T-helper 9 cell (primary cell): ENCODE data around the gene BACE2.
A peak's percentile ranks its signal among the peaks of the same experiment; 100 is the strongest.
"Not testable (repeated sequence)": the region's sequence is repeated elsewhere in the genome, so short reads cannot be mapped to it uniquely, and the experiment has no call there.

Experiments used
- DNase-seq: peaks from one replicate; pipeline ENCODE4 v3.0.0-alpha.2; 2020

Gene BACE2

DNA sequence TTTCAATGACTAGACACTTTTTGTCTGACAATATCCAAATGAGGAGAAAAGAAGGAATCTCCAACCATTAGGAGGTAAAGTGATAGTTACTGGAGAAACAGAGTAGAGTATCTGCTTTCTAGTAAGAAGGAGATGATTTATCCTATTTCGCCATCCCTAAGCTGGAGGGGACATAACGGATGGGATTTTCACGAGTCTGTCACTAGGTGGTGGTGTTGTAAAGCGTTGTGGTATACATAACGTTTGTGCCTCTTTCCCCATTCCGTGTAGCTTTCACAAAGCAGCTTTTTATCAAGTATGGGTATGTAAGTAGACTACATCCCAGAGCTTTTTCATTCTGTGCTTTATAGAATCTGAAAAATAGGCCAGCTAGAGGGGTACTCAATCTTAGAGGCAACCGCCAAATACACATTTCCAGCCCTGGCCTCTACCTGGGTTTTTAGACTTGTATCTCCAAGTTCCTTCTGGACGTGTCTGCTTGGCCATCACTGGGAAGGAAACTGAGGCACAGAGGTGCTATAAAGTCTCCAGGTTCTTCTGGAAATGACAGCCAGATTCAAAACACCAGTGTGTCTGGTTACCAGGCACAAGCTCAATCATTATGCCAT, 115.4 kb downstream of the BACE2 start:
- peak; percentile 11 for DNase-seq

DNA sequence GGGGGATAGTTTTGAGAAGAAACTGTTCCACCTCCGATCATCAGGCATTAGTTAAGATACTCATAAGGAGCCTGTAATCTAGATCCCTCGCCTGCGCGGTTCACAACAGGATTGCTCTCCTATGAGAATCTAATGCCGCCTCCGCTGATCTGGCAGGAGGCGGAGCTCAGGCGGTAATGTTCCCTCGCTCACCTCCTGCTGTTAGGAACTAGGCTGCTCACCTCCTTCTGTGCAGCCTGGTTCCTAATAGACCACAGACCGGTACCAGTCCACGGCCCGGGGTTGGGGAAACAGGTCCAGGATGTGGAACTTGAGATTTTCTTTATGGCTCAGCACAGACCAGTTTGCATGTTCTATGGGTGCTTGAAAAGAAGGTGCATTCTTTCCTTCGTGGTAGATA, 121.5 kb downstream of the BACE2 start:
- no peak for DNase-seq

DNA sequence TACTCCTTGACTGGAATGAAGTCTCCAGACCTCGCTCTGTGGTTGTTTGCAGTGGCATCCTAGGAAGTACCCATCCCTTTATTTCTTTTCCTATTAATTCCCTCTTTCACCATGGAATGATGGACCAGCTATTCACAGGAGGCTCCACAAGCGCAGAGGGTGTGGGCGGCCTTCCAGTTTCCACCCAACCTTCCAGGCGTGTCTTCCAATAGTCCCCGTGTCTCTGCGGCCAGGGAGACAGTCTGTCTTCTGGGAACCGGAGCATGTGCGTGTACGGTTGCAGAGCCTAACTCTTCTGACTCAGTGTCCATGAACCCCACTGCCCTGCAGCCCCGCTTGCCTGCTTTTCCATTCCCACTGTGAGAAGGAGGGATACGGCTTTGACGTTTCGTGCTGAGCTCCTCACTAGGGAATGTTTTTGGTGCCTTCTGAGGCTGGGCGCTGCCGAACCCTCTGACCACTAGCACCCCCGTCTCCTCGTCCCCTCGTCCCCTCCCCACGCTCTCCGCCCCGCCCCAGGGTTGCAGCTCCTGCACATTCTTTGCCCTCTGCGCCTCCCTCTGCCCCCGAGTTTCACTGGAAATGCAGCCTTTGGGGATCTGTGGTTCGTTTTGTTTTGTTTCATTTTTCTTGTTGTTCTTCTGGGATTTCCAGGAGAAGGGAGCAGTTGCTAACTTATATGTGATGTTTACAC, 122.3 kb downstream of the BACE2 start:
- DNase-seq, result no peak

DNA sequence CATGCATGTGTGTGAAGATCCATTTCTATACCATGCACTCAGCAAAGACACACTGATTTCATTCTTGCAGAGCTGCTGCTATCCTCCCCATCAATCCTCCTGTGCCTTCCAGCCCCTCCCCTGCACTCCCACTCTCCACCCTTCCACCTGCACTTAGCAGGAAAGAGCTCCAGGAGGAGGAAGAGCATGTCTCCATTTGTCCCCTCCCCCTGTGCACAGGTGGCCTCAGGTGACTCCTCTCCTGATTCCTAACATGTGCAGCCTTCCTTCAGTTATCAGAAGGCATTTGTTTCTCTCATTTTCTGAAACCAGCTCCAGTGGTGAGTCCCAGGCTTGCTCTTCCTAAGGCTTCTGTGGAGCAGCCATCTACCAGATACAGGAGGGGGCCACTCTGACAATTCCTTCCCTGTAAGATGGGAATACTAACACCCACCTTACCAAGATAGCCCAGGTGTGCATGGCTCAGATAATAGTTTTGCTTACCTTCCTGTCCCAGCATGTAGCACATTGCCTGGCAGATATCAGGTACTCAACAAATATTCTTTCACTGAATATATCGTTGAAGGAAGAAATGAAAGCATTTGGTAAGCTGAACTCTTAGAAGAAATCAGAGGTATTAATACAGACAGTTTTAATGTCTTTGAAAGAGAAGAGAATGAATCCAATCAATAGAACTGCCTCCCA, 126.7 kb downstream of the BACE2 start:
- no peak for DNase-seq

DNA sequence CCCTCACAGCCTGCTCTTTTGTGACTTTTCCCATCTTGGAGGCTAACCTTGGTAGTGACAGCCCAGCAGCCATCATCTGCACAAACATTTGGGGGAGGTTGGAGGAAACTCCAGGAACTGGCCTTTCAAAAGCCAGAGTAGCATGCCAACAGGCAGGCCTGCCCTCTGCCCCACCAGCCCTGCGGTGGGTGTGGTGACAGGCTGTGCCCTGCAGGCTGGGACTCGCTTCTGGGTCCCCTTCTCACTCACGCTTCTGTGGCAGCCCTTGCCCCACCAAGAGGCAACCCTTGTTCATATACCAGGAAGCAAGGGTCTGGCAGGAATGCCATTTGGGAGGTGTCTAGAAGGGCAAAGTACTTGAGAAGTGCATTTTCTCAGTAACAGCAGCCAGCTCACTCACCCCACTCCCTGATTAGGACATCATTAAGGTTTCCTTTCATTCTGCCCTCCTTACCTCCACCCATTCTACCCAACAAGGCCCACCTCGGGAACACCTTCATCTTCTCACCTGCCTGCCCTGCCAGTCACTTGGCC, 127.8 kb downstream of the BACE2 start:
- DNase-seq, result no peak

DNA sequence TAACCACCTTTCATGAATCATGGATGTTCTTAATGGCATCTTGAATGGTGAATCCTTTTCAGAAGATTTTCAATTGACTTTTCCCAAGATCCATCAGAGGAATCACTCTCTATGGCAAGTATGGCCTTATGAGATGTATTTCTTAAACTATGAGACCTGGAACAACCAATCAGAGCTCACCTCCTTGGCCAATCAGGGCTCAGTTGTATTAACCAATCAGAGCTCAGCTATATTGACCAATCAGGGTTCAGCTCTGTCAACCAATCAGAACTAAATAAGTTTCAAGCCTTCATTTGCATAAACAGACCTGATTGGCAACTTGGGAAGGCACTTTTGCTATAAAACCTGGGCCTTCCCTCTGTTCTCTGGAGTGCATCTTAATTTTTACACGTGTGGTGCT, 135.0 kb downstream of the BACE2 start:
- no peak for DNase-seq

DNA sequence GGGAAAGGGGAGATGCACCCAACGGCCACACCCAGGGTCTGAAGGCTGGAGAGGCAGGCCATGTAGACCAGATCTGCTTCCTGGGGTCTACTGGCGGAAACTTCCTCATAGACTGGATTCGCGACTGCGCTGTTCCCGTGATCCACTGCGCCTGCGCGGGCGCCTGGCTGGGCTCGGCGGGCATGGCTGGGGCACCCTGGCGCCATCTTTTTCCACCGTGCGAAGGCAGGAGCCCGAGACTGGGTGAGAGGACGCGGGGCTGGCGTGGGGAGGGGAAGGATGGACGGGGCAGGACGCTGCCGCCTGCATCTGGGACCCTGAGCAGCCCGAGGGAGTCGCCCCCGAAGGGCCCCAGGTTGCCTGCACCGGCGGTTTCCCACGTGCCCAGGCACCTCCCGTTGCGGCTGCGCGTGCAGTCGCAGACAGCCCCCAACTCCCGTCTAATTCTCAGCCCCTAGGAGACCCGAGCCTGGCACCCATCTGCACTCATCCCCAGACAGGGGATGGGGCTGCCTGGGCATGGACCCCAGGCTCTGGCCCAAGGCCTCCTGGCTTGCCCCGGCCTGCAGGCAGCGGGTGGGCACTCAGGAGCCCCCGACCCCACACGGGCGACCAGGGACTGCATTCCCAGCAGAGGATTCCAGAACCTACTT, 136.2 kb downstream of the BACE2 start:
- DNase-seq, result no peak

DNA sequence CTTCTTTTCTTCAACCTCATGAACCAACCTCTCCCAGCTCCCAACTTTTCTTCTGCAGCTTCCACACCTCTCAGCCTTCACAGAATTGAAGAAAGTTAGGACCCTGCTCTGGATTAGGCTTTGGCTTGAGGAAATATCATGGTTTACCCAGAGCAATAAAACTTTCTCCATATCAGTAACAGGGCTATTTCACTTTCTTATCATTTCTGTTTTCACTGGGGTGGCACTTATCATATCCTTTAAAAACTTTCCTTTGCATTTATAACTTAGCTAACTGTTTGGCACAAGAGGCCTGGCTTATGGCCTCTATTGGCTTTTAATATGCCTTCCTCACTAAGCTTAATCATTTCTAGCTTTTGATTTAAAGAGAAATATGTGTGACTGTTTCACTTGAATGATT, 139.3 kb downstream of the BACE2 start:
- no peak for DNase-seq

DNA sequence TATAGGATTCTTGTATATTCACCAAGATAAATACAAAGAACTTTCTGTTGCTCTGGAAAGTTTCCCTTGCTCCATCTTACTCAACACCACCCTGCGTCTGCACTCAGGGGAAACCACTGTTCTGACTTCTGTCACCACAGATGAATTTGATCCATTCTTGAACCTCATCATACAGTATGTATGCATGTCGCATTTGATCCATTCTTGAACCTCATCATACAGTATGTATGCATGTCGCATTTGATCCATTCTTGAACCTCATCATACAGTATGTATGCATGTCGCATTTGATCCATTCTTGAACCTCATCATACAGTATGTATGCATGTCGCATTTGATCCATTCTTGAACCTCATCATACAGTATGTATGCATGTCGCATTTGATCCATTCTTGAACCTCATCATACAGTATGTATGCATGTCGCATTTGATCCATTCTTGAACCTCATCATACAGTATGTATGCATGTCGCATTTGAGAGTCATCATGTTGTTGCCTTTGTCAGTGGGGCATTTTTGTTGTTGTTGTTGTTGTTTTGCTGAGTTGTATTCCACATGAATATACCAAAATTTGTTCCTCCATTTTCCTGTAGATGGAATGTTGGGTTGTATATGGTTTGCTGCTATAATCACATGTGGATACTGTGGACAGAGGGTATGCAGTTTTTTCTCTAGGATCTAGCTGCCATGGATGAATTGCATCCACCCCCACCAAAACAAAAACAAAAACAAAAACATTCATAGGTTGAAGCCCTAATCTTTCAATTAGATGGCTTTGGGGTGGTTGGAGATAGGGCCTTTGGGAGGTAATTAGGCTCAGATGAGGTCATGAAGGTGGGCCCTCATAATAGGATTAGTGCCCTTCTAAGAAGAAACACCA, 145.6 kb downstream of the BACE2 start:
- not testable (repeated sequence) for DNase-seq

DNA sequence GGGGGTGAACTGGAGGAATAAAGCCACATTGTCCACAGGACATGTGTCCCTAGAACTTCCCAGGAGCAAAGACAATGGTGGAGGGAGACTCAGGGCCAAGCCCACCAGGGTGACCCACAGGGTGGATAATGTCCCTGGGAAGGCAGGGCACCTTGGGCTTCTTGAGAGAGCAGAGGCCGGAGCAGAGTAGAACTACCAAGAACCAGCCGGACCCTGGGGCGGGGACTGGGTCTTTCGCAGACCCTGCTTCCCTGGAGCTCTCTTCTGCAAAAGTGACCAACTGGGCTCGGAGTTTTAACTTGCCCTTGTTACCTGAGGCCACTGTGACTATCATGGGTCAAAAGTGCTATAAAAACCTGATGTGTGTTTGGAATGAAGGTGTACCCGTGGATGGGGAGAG, 147.8 kb downstream of the BACE2 start:
- DNase-seq, result no peak

DNA sequence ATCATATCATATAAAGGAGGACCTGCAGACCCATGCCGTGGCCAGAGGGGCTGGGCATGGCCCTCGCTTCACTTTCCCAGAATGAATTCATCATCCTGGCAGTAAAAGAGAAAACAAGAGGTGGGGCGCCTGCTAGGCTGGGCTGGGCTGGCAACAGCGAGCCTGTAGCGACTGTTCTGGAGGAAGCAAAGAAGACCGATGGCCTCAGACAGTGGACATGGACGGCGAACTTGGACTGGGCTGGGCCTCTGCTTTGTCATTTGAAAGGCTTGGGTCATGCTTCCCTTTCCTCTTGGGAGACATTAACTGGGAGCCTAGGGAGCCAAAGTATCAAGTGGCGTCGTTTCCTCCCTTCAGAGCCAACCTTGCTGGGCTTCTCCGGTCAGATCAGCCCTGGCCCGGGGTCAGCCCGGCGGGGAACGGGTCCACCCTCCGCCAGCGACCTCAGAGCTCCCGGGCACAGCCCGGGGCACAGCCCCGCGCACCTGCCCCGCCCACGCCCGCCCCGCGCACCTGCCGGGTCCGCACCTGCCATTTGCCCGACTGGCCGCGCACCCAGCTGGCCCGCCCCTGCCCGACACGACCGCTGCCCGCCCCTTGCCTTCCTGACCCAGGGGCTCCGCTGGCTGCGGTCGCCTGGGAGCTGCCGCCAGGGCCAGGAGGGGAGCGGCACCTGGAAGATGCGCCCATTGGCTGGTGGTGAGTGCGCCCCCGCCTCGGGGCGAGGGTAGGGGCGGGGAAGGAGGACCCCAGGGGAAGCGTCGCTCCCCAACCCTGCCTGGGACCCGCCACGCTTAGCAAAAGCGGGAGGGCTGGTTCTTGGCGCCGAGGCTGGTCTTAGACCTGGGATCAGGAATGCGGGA, 148.5 kb downstream of the BACE2 start, which contains the start of gene FAM3B:
FAM3B (plus strand) TSS at position 602 of the 863 bp plus-strand sequence; CDS start at position 681, 79 bp downstream.
- DNase-seq, result no peak

DNA sequence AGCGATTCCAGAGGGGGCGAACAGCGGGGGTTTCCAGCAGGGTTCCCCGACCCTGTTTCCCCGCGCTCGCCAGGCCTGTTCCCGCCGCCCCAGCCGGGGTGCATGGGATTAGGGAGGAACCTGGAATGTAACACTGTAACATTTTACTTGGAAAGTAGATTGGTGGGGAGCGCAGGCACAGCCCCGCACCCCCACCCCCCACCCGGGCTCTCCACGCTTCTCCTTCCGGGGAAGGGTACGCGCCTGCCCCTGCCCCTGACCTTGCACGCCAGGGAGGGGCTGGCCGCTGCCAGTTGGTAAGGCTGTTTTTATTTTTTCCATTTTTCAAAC, 149.1 kb downstream of the BACE2 start:
- DNase-seq, result no peak

DNA sequence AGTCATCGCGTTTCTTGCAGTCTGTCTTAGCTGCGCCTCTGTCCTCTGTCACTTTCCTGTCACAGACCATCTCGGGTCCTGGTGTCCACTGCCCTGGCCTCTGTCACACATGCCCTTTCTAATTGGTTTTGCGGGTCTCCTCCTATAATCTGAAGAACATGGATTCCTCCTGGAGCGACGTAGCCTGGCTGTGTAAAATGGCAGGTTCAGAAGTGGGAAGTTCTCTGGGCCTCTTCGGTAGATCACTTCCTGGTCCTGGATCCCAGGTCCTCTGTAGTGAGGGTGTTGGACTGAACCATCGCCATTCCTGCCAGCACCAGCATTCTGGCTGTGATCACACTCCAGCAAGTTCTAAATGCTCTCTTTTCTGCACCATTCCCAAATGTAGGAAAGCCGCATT, 149.5 kb downstream of the BACE2 start:
- no peak for DNase-seq

DNA sequence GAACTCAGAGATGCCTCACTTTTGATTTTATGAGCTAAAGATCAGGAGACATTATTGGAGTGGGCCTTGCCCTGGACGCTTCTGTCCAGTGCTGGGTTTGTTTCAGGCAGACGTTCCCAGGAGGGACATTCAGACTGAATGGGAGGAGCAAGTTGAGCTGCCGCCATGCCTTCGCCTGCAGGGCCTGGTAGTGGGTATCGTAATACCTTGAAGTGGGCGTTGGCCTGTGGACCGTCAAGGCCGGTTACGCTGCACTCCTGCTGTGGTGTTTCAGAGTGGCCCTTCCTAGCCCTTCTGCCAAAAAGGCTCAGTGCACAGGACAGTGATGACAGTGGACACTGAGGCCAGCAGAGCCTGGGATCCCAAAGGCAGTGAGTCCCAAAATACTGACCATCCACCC, 150.3 kb downstream of the BACE2 start:
- DNase-seq, result no peak

DNA sequence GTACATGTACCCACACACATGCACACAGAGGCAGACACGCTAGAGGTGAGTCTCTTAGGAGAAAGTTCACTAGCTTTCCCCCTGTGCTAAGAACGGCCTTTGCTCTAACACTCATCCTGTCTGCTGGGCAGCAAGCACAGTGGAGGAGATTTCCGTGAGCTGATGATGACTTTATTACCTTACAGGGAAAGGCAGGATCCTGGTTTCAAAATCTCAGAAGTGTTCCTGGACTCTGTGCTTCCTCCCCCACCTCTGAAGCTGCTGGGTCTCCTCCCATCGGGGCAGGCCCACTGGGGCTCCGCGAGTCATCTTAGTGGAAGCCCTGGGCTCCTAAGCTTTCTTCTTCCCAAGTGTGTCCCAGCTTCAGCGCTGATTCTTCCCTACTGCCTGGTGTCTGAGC, 151.3 kb downstream of the BACE2 start:
- no peak for DNase-seq

DNA sequence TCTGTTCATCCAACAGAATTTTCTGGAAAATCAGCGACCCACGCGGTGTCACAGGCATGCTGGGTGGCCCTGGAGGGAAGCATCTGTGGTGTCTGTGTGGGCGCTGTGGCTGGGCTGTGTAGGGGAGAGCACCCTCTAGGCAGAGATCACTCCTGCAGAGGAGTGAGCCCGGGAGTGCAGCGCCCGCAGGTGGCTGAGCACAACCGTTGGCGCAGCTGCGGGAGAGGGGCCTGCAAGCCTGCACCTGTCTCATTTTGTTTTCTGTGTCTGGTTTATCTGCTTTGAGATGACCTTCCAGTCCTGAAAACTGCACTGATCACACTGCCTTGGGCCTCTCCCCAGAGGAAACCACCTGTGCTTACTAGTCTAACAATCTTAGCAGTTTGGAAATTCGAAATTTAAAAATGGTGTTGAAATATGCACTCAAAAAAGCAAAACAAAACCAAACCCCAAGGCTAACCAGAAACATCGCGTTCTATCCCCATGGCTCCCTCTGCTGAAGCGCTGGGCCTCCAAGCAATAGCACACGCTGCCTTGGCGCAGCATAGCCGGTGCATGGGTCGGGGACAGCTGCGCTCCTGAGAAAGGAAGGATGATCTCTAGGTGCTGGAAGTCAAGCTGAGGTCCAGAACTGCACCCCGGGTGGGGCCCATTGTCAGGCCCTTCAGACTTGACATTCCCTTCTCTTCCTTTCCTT, 153.4 kb downstream of the BACE2 start:
- DNase-seq, result no peak

DNA sequence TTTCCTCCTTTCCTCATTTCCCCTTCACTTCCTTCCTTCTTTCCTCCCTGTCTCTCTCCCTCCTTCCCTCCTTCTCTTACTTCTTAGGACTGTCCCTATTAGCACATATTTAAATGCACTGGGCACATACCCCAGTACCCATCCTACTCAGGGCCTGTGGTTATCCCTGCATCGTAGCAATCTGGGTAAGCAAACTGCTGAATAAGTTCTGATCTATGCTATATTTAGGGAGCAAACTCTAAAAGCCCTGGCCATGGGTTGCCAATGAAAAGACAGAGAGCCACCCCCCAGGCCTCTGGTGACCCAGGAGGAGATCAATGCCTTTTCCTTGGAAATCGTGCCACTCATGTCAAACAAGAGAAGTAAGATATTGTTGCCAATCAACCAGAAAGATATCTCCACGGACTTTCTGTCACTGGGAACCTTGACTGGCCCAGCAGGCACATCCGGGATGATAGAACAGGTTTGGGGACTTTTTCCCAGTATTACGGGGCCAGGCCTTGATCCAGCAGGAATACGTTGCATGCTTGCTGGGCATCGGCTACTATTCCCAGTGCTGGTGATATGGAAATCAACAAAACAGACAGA, 154.0 kb downstream of the BACE2 start:
- no peak for DNase-seq

DNA sequence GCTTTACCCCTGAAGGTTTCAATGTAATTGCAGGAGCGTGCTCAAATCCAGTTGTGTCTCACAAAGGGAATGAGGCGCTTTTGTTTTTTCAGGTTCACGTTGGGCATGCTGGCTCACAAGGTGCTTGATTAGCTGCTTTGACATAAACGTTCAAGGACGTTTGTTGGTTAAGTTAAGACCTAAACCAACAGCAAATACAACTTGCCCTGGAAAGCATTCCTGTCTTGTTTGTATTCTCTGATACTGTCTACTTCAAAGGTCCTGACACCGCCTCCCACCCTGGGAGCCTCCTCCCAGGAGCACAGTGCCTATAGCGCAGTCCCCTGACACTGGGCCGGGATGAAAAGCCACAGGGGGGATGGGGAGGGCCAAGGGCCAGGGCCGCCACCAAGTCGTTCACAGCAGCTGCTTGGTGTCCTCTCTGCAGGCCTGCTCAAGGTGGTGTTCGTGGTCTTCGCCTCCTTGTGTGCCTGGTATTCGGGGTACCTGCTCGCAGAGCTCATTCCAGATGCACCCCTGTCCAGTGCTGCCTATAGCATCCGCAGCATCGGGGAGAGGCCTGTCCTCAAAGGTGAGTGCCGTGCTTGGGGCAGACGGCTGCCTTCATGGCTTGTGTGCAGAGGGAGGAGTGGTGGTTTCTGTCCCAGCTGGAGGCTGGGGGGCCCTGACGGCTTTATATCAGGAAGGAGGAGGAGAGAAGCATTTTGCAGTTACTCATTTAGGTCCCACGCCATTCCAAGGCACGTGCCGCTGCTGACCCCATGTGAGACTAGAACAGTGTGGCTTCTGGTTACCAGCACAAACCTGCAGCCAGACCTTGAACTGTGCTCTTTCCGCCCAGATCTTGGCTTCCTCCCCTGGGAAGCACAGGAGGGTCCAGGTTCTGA, 154.8 kb downstream of the BACE2 start:
- DNase-seq, result no peak
